ENCODE measurements around the gene PFDN1.

The PFDN1 gene

DNA sequence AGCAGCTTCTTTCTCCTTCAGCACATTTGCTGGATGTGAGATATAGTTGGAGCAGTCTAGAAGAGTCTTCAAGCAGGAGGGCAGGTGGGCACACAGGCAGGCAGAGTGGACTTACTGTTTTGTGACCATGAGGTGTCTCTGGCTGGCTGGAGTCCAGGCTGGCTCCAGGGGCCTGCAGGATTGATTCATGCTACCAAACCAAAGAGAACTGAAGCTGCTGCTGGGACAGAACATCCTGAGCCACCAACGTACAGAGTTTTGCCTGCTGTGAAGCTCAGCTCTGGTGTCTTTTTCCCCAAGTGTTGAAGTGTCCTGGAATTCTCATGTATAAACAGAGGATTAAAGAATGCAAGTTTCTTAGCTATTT lies 82.2 kb downstream of the PFDN1 start:
- Histone ChIP-seq H3K9ac (ENCODE audit: low read length) (no peak overlapping the region), H3K4me1 (ENCODE audit: control insufficient read depth, insufficient read depth, low read length) (peaks cover 14% of the 10 kb centered on the region), H3K36me3 (ENCODE audit: control insufficient read depth, insufficient read depth, low read length) (no peaks in the 10 kb centered on the region), H3K27me3 (ENCODE audit: control insufficient read depth, insufficient read depth, low read length) (no peaks in the 10 kb centered on the region), H3K27ac (ENCODE audit: low read depth, low read length) (no peak overlapping the region), H3K9me3 (ENCODE audit: control insufficient read depth, insufficient read depth, low read depth, low read length) (no peaks in the 10 kb centered on the region), H3K4me3 (ENCODE audit: low read depth, low read length) (no peak overlapping the region)

DNA sequence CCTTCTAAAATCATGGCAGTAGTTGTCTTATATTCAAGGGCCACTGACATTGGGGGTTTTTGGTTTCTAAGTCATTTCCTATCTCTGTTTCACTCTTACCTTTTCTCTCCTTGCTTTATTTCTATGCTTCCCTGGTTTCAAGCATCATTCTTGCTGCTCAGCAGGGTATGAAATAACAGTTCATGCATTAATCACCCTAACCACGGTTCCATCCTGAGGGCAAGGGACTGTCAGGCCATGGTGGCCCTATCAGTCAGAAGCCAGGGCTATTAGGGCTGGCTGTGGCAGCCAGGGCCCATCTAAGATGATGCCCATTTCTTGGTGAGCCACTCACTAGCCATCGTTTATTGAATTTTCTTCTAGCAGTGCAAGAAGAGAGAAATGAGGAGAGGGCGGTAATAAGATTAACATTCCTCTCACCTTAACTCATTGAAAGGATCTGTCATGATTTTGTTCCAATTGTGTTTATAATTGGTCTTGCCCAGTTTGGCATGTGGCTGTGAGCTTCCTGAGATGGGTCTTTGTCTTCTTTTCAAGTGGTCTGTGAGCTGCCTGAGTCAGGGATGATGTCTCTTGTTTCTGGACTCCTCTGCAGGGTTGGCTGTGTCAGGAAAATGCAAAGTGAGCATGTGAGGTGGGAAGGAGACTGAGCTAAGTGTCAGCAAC lies 82.7 kb downstream of the PFDN1 start:
- no peaks in the 10 kb centered on the region for H3K9me3 ChIP-seq (ENCODE audit: control insufficient read depth, insufficient read depth, low read depth, low read length)
- peaks cover 16% of the 10 kb centered on the region for H3K4me1 ChIP-seq (ENCODE audit: control insufficient read depth, insufficient read depth, low read length)
- H3K27me3 ChIP-seq (ENCODE audit: control insufficient read depth, insufficient read depth, low read length), result no peaks in the 10 kb centered on the region
- H3K4me3 ChIP-seq (ENCODE audit: low read depth, low read length), result no peak overlapping the region
- H3K9ac ChIP-seq (ENCODE audit: low read length), result no peak overlapping the region
- no peaks in the 10 kb centered on the region for H3K36me3 ChIP-seq (ENCODE audit: control insufficient read depth, insufficient read depth, low read length)
- no peak overlapping the region for H3K27ac ChIP-seq (ENCODE audit: low read depth, low read length)

DNA sequence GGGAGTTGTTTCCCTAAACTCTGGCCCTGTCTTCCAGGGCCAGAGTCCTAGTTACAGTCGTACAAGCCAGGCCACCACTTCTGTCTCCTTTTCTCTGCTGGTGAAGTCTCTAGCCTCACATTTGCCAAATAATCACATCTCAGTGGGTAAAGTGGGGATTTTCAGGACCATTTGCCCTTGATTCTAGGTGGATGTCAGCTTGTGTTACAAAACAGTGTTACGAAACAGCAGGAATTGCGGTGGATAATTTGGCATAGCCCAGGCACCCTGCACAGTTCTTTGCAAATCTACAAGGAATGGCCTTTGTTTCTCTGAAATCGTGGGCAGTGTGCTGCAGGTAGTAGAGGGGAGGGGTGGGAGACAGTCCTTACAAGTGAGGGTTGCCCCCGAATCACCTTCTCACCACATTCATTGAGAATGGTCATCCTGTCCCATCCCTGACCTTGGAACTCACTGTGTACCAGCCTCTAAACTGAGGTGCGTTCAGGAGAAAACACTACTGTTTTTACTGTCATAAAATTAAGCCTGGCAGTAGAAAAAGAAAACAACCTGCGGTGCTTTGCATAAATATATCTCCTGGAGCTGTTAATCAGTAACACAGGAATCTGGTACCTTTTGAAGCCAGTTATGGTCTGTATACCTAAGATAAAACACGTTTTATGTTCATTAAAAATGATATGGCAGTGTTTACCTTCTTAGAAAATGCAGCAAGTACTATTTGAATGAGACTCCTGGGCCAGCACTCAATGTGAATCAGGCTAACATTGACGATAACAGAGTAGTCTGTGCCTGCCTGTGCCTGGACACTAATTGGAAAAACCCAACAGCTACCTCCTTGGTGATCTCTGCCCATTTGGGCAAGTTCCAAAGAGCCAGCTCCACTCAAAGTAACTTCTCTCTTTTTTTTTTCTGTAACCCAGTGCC lies 83.6 kb downstream of the PFDN1 start:
- Histone ChIP-seq H3K4me1 (ENCODE audit: control insufficient read depth, insufficient read depth, low read length) (peaks cover 16% of the 10 kb centered on the region), H3K9ac (ENCODE audit: low read length) (no peak overlapping the region)

DNA sequence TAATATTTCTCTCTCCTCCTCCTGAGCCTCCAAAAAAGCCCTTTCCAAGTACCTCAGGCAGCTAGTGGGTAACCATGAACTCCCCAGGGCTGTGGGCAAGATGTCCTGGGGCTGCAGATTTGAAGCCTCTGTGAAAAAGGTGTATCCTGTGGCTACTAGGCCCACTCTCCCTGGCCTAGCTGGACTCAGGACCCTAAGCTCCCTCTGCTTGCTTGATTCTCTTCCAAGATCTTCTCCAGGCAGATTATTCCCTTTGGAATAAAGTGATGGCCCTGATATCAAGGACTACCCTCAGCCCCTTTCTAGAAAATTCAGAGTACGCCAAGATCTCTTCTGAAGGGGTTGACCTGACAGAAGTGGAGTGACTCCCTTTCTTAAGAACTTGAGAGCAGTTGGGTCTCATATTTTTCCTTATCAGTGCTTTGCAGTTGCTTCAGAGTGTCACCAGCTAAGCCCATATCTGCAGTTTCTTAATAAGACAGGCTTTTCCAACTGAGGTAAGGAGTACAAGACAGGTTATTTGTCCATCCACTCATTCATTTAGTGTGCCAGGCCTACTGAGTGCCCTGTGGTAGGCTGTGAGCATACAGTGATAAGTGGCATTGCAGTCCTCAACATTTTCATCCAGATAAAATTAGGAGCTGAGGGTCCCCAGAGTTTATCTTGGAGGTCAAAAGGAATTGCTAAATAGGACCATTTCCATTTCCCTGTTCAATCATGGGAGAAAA lies 85.4 kb downstream of the PFDN1 start:
- H3K4me1 ChIP-seq (ENCODE audit: control insufficient read depth, insufficient read depth, low read length), result peaks cover 16% of the 10 kb centered on the region
- no peaks in the 10 kb centered on the region for H3K36me3 ChIP-seq (ENCODE audit: control insufficient read depth, insufficient read depth, low read length)
- no peaks in the 10 kb centered on the region for H3K27me3 ChIP-seq (ENCODE audit: control insufficient read depth, insufficient read depth, low read length)
- H3K9me3 ChIP-seq (ENCODE audit: control insufficient read depth, insufficient read depth, low read depth, low read length), result no peaks in the 10 kb centered on the region
- H3K9ac ChIP-seq (ENCODE audit: low read length), result no peak overlapping the region
- H3K4me3 ChIP-seq (ENCODE audit: low read depth, low read length), result no peak overlapping the region
- H3K27ac ChIP-seq (ENCODE audit: low read depth, low read length), result no peak overlapping the region

More for the DNA sequence above, 83.6 kb downstream of the PFDN1 start:
- no peak overlapping the region for H3K27ac ChIP-seq (ENCODE audit: low read depth, low read length)
- no peaks in the 10 kb centered on the region for H3K36me3 ChIP-seq (ENCODE audit: control insufficient read depth, insufficient read depth, low read length)
- H3K27me3 ChIP-seq (ENCODE audit: control insufficient read depth, insufficient read depth, low read length), result no peaks in the 10 kb centered on the region
- no peak overlapping the region for H3K4me3 ChIP-seq (ENCODE audit: low read depth, low read length)
- no peaks in the 10 kb centered on the region for H3K9me3 ChIP-seq (ENCODE audit: control insufficient read depth, insufficient read depth, low read depth, low read length)

DNA sequence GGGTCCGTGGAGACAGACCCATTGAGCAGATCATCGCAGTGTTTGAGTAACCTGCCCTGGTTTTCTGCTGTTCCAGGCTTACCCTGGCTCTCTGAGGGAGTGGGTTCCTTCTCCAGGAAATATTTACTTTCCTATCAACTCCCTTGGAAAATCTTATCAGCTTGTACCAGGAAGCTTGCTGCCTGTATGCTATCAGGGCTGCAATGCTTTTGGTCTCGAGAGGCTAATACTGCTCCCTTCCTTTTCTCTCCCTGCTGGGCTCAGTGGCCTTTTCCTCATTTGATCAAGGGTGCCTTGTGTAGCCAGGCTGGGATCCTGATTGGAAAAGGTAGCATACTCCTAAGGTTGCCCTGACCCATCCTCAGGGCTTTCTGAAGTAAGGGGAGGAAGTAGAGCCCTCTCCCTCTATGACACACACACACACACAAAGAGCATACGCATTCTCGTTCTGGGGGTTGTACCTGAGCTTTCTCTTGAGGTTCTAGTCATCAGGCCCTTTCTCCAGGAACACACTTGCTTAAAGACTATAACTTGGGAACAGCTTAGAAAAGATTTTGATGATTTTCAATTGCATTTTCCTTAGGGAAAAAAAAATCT lies 86.3 kb downstream of the PFDN1 start:
- Histone ChIP-seq H3K36me3 (ENCODE audit: control insufficient read depth, insufficient read depth, low read length) (no peaks in the 10 kb centered on the region), H3K4me1 (ENCODE audit: control insufficient read depth, insufficient read depth, low read length) (peaks cover 16% of the 10 kb centered on the region), H3K27me3 (ENCODE audit: control insufficient read depth, insufficient read depth, low read length) (no peaks in the 10 kb centered on the region), H3K27ac (ENCODE audit: low read depth, low read length) (0 out of 2 replicates have a peak overlapping the region, but pooled peaks have one; percentile 13), H3K9ac (ENCODE audit: low read length) (no peak overlapping the region), H3K9me3 (ENCODE audit: control insufficient read depth, insufficient read depth, low read depth, low read length) (no peaks in the 10 kb centered on the region), H3K4me3 (ENCODE audit: low read depth, low read length) (no peak overlapping the region)

DNA sequence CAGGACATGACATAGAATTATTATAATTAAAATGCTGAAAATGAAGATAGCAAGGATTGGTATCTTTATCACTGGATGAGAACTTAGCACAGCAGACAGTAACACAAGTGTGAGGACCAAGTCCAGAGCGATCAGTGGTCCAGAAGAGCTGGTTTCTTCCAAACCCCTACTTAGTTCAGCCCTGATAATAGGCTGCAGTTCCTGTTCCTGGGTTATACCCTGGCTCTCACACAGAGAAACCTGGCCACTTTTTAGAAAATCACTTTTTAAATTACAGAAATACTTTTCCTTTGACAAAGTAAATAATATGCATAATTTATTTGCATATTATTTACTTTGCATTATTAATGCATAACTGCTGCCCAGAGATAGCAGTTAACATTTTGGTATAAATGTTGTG lies 87.6 kb downstream of the PFDN1 start:
- no peak overlapping the region for H3K4me3 ChIP-seq (ENCODE audit: low read depth, low read length)
- no peaks in the 10 kb centered on the region for H3K27me3 ChIP-seq (ENCODE audit: control insufficient read depth, insufficient read depth, low read length)
- peaks cover 14% of the 10 kb centered on the region for H3K4me1 ChIP-seq (ENCODE audit: control insufficient read depth, insufficient read depth, low read length)
- no peaks in the 10 kb centered on the region for H3K9me3 ChIP-seq (ENCODE audit: control insufficient read depth, insufficient read depth, low read depth, low read length)
- no peak overlapping the region for H3K9ac ChIP-seq (ENCODE audit: low read length)
- no peaks in the 10 kb centered on the region for H3K36me3 ChIP-seq (ENCODE audit: control insufficient read depth, insufficient read depth, low read length)
- H3K27ac ChIP-seq (ENCODE audit: low read depth, low read length), result no peak overlapping the region

DNA sequence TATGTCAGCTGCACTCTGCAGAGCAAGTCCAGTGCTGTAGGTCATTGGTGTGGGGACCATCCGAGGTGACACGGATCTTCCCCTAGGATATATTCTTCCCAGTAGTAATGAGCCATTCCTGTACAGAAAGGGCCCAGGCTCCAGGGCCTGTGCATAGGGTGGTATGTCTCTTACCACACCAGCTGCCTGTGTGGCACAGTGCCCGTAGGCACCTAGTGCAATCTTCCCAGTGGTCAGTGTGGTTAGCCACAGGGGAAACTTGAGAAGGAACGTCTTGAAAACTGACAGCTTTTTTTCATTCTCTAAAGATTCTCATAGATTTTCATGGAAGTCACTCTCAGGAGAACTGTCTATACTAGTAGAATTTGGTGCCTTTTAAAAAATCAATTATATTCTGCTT lies 88.1 kb downstream of the PFDN1 start:
- H3K36me3 ChIP-seq (ENCODE audit: control insufficient read depth, insufficient read depth, low read length), result no peaks in the 10 kb centered on the region
- H3K4me1 ChIP-seq (ENCODE audit: control insufficient read depth, insufficient read depth, low read length), result peaks cover 14% of the 10 kb centered on the region
- no peaks in the 10 kb centered on the region for H3K9me3 ChIP-seq (ENCODE audit: control insufficient read depth, insufficient read depth, low read depth, low read length)
- no peak overlapping the region for H3K9ac ChIP-seq (ENCODE audit: low read length)
- no peaks in the 10 kb centered on the region for H3K27me3 ChIP-seq (ENCODE audit: control insufficient read depth, insufficient read depth, low read length)
- H3K4me3 ChIP-seq (ENCODE audit: low read depth, low read length), result no peak overlapping the region
- no peak overlapping the region for H3K27ac ChIP-seq (ENCODE audit: low read depth, low read length)

DNA sequence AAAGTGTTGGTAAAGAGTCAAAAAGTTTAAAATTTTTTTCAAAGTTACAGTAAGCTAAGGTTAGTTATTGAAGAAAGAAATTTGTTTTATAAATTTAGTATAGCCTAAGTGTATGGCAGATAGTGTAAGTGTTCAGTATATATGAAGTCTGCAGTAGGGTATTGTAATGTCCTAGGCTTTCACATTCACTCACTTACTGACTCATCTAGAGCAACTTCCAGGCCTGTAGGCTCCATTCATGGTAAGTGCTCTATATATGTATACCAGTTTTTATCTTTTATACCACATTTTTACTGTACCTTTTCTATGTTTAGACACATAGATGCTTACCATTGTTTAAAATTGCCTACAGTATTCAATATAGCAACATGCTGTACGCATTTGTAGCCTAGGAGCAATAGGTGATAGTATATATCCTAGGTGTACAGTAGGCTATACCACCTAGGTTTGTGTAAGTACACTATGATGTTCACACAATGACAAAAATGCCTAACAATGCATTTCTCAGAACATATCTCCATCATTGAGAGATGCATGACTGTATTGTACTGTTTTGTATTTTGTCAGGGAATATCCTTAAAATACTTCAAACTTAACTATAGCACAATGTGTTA lies 89.4 kb downstream of the PFDN1 start:
- no peak overlapping the region for H3K27ac ChIP-seq (ENCODE audit: low read depth, low read length)
- H3K4me3 ChIP-seq (ENCODE audit: low read depth, low read length), result no peak overlapping the region
- H3K27me3 ChIP-seq (ENCODE audit: control insufficient read depth, insufficient read depth, low read length), result no peaks in the 10 kb centered on the region
- H3K4me1 ChIP-seq (ENCODE audit: control insufficient read depth, insufficient read depth, low read length), result peaks cover 14% of the 10 kb centered on the region
- no peaks in the 10 kb centered on the region for H3K36me3 ChIP-seq (ENCODE audit: control insufficient read depth, insufficient read depth, low read length)
- no peak overlapping the region for H3K9ac ChIP-seq (ENCODE audit: low read length)
- H3K9me3 ChIP-seq (ENCODE audit: control insufficient read depth, insufficient read depth, low read depth, low read length), result no peaks in the 10 kb centered on the region

DNA sequence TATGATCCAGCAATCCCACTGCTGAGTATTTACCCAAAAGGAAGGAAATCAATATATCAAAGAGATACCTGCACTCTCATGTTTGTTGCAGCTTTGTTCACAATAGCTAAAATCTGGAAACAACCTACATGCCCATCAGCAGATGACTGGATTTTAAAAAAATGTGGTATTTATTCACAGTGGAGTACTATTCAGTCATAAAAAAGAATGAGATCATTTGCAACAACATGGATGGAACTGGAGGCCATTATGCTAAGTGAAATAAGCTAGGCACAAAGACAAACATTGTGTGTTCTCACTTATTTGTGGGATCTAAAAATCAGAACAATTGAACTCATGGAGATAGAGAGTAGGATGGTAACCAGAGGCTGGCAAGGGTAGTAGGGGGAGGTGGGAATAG lies 94.8 kb downstream of the PFDN1 start:
- no peak overlapping the region for H3K27ac ChIP-seq (ENCODE audit: low read depth, low read length)
- no peak overlapping the region for H3K9ac ChIP-seq (ENCODE audit: low read length)
- H3K9me3 ChIP-seq (ENCODE audit: control insufficient read depth, insufficient read depth, low read depth, low read length), result no peaks in the 10 kb centered on the region
- no peak overlapping the region for H3K4me3 ChIP-seq (ENCODE audit: low read depth, low read length)
- no peaks in the 10 kb centered on the region for H3K36me3 ChIP-seq (ENCODE audit: control insufficient read depth, insufficient read depth, low read length)
- H3K4me1 ChIP-seq (ENCODE audit: control insufficient read depth, insufficient read depth, low read length), result peaks cover 11% of the 10 kb centered on the region
- H3K27me3 ChIP-seq (ENCODE audit: control insufficient read depth, insufficient read depth, low read length), result no peaks in the 10 kb centered on the region

DNA sequence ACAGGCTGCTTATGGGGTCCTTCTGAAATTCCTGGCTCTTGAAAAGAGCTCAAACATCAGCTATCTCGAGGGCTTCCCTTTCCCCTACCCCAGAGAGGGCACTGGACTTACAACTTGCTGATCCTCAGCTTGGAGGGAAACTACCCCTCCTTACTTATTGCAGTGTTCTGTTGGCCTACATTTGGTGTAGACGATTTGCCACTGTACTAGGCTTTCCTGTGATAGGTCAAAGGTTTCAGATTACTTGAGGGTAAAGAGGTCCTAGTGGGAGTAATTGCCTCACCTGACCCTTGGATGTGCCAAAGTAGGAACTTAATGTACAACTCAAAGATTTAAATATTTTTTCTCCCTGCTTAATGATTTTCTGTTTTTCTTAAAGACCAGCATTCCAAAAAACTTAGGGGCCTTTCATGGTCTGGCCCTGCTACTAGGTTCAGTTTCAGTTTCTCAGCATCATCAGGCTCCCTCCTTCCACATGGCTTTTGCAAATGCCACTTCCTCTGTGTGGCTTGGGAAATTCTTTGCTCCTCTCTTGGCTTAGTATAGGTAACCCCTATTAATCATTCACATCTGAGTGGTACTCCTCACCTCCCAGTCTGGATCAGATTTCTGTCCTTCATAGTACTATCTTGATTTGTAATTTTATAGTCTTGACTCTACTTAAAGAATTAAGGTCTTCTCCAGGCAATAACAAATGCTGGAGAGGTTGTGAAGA lies 95.5 kb downstream of the PFDN1 start:
- Histone ChIP-seq H3K4me1 (ENCODE audit: control insufficient read depth, insufficient read depth, low read length) (peaks cover 11% of the 10 kb centered on the region), H3K9me3 (ENCODE audit: control insufficient read depth, insufficient read depth, low read depth, low read length) (no peaks in the 10 kb centered on the region), H3K9ac (ENCODE audit: low read length) (no peak overlapping the region), H3K27me3 (ENCODE audit: control insufficient read depth, insufficient read depth, low read length) (no peaks in the 10 kb centered on the region), H3K27ac (ENCODE audit: low read depth, low read length) (no peak overlapping the region), H3K36me3 (ENCODE audit: control insufficient read depth, insufficient read depth, low read length) (no peaks in the 10 kb centered on the region), H3K4me3 (ENCODE audit: low read depth, low read length) (no peak overlapping the region)

Data from HUES6 (cell line).